ENCODE results near the gene COL4A2. TPM values are rescaled to one million over a fixed set of nuclear protein-coding genes. Genes with fewer than 3 reads are reported as not detected.
A peak's percentile ranks its signal among the peaks of the same experiment; 100 is the strongest.

The COL4A2 gene
- polyA plus RNA-seq, 1 experiment: 886 TPM

- TF ChIP-seq CTCF (IDR thresholded peaks at IDR 0.05; ENCODE audit: insufficient read depth, low read depth, low read length): no peak
- DNase-seq (ENCODE audit: low read depth): no peak
- ChIA-PET POLR2A (interaction anchor here (0.5 kb wide), 1 partner anchor 39 kb away, joined by 5 read pairs; no protein-coding TSS in a partner anchor), CTCF (interaction anchor here (1.3 kb wide), 1 partner anchor 9 kb away, joined by 3 read pairs; no protein-coding TSS in a partner anchor)
- Histone ChIP-seq H3K36me3 (ENCODE audit: control insufficient read depth, insufficient read depth, low read length) (peaks cover 37% of the 10 kb centered on the region), H3K4me3 (ENCODE audit: low read depth, low read length) (no peak overlapping the region), H3K27me3 (ENCODE audit: control insufficient read depth, insufficient read depth, low read length) (no peaks in the 10 kb centered on the region)
These were observed 191.7 kb downstream of the COL4A2 start for GRCh38 chr13:110498765-110499164.

GRCh38 chr13:110499621-110500281 lies 192.7 kb downstream of the COL4A2 start:
- H3K36me3 ChIP-seq (ENCODE audit: control insufficient read depth, insufficient read depth, low read length): peaks cover 43% of the 10 kb centered on the region
- H3K4me3 ChIP-seq (ENCODE audit: low read depth, low read length): no peak overlapping the region
- no peaks in the 10 kb centered on the region for H3K27me3 ChIP-seq (ENCODE audit: control insufficient read depth, insufficient read depth, low read length)
- TF ChIP-seq CTCF (IDR thresholded peaks at IDR 0.05; ENCODE audit: insufficient read depth, low read depth, low read length): no peak
- peak; percentile 78 for DNase-seq (ENCODE audit: low read depth)
- ChIA-PET POLR2A (interaction anchor here (0.5 kb wide), 1 partner anchor 38 kb away, joined by 5 read pairs; no protein-coding TSS in a partner anchor), CTCF (interaction anchor here (1.3 kb wide), 1 partner anchor 8 kb away, joined by 3 read pairs; no protein-coding TSS in a partner anchor)

GRCh38 chr13:110500341-110500740 lies 193.3 kb downstream of the COL4A2 start:
- ChIA-PET POLR2A (no interaction called here), CTCF (interaction anchor here (1.3 kb wide), 1 partner anchor 8 kb away, joined by 3 read pairs; no protein-coding TSS in a partner anchor)
- H3K27me3 ChIP-seq (ENCODE audit: control insufficient read depth, insufficient read depth, low read length): no peaks in the 10 kb centered on the region
- peaks cover 42% of the 10 kb centered on the region for H3K36me3 ChIP-seq (ENCODE audit: control insufficient read depth, insufficient read depth, low read length)
- no peak for TF ChIP-seq CTCF (IDR thresholded peaks at IDR 0.05; ENCODE audit: insufficient read depth, low read depth, low read length)
- peak; percentile 8 for DNase-seq (ENCODE audit: low read depth)
- H3K4me3 ChIP-seq (ENCODE audit: low read depth, low read length): no peak overlapping the region

GRCh38 chr13:110501188-110501587 lies 194.1 kb downstream of the COL4A2 start:
- ChIA-PET POLR2A (no interaction called here), CTCF (no interaction called here)
- H3K27me3 ChIP-seq (ENCODE audit: control insufficient read depth, insufficient read depth, low read length): no peaks in the 10 kb centered on the region
- no peak for TF ChIP-seq CTCF (IDR thresholded peaks at IDR 0.05; ENCODE audit: insufficient read depth, low read depth, low read length)
- no peak overlapping the region for H3K4me3 ChIP-seq (ENCODE audit: low read depth, low read length)
- no peak for DNase-seq (ENCODE audit: low read depth)
- peaks cover 42% of the 10 kb centered on the region for H3K36me3 ChIP-seq (ENCODE audit: control insufficient read depth, insufficient read depth, low read length)

GRCh38 chr13:110503037-110503901 lies 196.2 kb downstream of the COL4A2 start:
- no peak for TF ChIP-seq CTCF (IDR thresholded peaks at IDR 0.05; ENCODE audit: insufficient read depth, low read depth, low read length)
- DNase-seq (ENCODE audit: low read depth): no peak
- POLR2A ChIA-PET: no interaction called here
- CTCF ChIA-PET: interaction anchor here (1.0 to 1.6 kb wide), 2 partner anchors 14 to 23 kb away, joined by 3 read pairs; no protein-coding TSS in a partner anchor
- Histone ChIP-seq H3K36me3 (ENCODE audit: control insufficient read depth, insufficient read depth, low read length) (peaks cover 48% of the 10 kb centered on the region), H3K4me3 (ENCODE audit: low read depth, low read length) (no peak overlapping the region), H3K27me3 (ENCODE audit: control insufficient read depth, insufficient read depth, low read length) (no peaks in the 10 kb centered on the region)
